ENCODE results near the gene NOC4L. TPM values are rescaled to one million over a fixed set of nuclear protein-coding genes. Genes with fewer than 3 reads are reported as not detected.

The NOC4L gene
- total RNA-seq, 1 experiment from 2014 or later: 36.5 TPM

DNA sequence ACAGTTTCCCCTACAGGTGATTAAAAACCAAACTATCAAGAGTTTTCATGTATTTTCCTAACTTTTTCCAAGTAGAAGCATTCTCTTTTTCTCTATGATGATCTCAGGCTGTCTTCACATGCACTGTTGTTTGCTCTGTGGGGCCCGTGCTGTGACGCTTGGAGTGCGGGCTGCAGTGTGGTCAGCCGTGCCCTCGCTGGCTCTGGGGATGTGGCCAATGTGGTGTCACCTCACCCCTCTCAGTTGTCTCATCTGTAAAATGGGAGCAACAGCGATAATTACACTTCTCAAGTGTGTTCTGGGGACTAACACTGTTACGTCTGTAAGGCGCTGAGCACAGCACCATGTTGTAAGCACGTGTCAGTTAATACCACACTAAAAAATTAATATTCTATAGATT lies 28.8 kb upstream of the NOC4L start:
- no CpG with 5 or more reads among the region's 9 CpGs for WGBS (ENCODE audit: extremely low coverage, insufficient read length, low lambda C conversion rate)
- H3K36me3 Mint-ChIP-seq (ENCODE audit: insufficient read depth in 1 of 3, low read depth in 3 of 3): peaks cover 23 to 47% (median 40%) of the 10 kb centered on the region in 3 experiments; a peak in 6 of 7 replicates

More for the DNA sequence above, 28.8 kb upstream of the NOC4L start:
- Histone ChIP-seq H3K79me1 (ENCODE audit: insufficient read depth, low read depth, low read length, poor library complexity, severe bottlenecking) (no peaks in the 10 kb centered on the region), H2BK15ac (ENCODE audit: low read depth, low read length) (no peak overlapping the region), H3K4ac (ENCODE audit: low read depth, low read length) (no peak overlapping the region), H4K91ac (ENCODE audit: insufficient read length, low read depth, low read length) (no peak overlapping the region), H3K18ac (ENCODE audit: insufficient read length, low read depth, low read length) (no peak overlapping the region), H3K79me2 (ENCODE audit: insufficient read depth, low read length) (no peaks in the 10 kb centered on the region), H2BK12ac (ENCODE audit: insufficient read length, low read depth, low read length) (no peak overlapping the region), H3K23me2 (ENCODE audit: insufficient read length, low read depth, low read length, poor library complexity, severe bottlenecking) (no peaks in the 10 kb centered on the region), H3K9ac (ENCODE audit: extremely low read depth, insufficient read length, low read length) (no peak overlapping the region), H3T11ph (ENCODE audit: low read length) (no peak overlapping the region), H2BK20ac (ENCODE audit: low read depth, low read length, poor library complexity, severe bottlenecking) (no peak overlapping the region), H4K8ac (replicated peaks; ENCODE audit: insufficient read length, low read depth, low read length) (no peak overlapping the region), H2BK120ac (ENCODE audit: low read depth, low read length, poor library complexity, severe bottlenecking) (no peak overlapping the region), H3K4me2 (ENCODE audit: insufficient read depth, insufficient read length, low read length) (no peak overlapping the region), H3K27me3 (ENCODE audit: insufficient read depth, low read length) (no peaks in the 10 kb centered on the region), H2AFZ (ENCODE audit: low read length) (no peak overlapping the region), H3K27ac (ENCODE audit: insufficient read length, low read depth, low read length) (no peak overlapping the region), H3K9me3 (ENCODE audit: control insufficient read depth, low read depth, low read length) (no peaks in the 10 kb centered on the region), H4K5ac (ENCODE audit: insufficient read length, low read depth, low read length) (no peak overlapping the region), H3K56ac (ENCODE audit: insufficient read length, low read depth, low read length) (no peak overlapping the region), H2BK5ac (ENCODE audit: insufficient read length, low read length) (no peak overlapping the region), H2AK5ac (ENCODE audit: insufficient read length, low read length) (no peak overlapping the region), H3K23ac (ENCODE audit: insufficient read length, low read depth, low read length) (no peak overlapping the region), H3K4me1 (ENCODE audit: insufficient read depth, low read length) (no peaks in the 10 kb centered on the region), H4K20me1 (ENCODE audit: control insufficient read depth, insufficient read depth, insufficient read length) (no peaks in the 10 kb centered on the region), H3K14ac (ENCODE audit: insufficient read depth, low read length) (no peak overlapping the region)
- Mint-ChIP-seq H3K27ac (peak overlapping the region in 1 of 3 experiments; percentile 78; a peak in 1 of 7 replicates), H3K4me1 (no peaks in the 10 kb centered on the region), H3K9me3 (no peaks in the 10 kb centered on the region), H3K27me3 (ENCODE audit: low read depth) (no peaks in the 10 kb centered on the region), H3K4me3 (no peak overlapping the region)
- TF ChIP-seq, protein P1, sequence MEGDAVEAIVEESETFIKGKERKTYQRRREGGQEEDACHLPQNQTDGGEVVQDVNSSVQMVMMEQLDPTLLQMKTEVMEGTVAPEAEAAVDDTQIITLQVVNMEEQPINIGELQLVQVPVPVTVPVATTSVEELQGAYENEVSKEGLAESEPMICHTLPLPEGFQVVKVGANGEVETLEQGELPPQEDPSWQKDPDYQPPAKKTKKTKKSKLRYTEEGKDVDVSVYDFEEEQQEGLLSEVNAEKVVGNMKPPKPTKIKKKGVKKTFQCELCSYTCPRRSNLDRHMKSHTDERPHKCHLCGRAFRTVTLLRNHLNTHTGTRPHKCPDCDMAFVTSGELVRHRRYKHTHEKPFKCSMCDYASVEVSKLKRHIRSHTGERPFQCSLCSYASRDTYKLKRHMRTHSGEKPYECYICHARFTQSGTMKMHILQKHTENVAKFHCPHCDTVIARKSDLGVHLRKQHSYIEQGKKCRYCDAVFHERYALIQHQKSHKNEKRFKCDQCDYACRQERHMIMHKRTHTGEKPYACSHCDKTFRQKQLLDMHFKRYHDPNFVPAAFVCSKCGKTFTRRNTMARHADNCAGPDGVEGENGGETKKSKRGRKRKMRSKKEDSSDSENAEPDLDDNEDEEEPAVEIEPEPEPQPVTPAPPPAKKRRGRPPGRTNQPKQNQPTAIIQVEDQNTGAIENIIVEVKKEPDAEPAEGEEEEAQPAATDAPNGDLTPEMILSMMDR (conservative IDR thresholded peaks at IDR 0.05): no peak
- no peak for DNase-seq
